ENCODE results near the gene SEC14L1.

Gene SEC14L1

GRCh38 chr17:77119668-77120301, 21.0 kb upstream of the SEC14L1 start:
- no peak overlapping the region for H3K9ac ChIP-seq (ENCODE audit: low read depth, low read length)
- H3K27me3 ChIP-seq (ENCODE audit: insufficient read depth, low read length): no peaks in the 10 kb centered on the region
- no peaks in the 10 kb centered on the region for H3K36me3 ChIP-seq (ENCODE audit: insufficient read depth, low read depth, low read length)
- H3K27ac ChIP-seq (ENCODE audit: low read length): no peak overlapping the region
- H3K4me3 ChIP-seq (ENCODE audit: low read length): no peak overlapping the region
- peaks cover 3% of the 10 kb centered on the region; the same call in 1 of the 2 replicates for H3K4me1 ChIP-seq (ENCODE audit: insufficient read depth, low read length)
- H3K9me3 ChIP-seq (ENCODE audit: insufficient read depth, low read depth, low read length): no peaks in the 10 kb centered on the region

- no peak overlapping the region for H3K27ac ChIP-seq (ENCODE audit: low read length)
- peaks cover 3% of the 10 kb centered on the region; the same call in 1 of the 2 replicates for H3K4me1 ChIP-seq (ENCODE audit: insufficient read depth, low read length)
- no peaks in the 10 kb centered on the region for H3K36me3 ChIP-seq (ENCODE audit: insufficient read depth, low read depth, low read length)
- no peak overlapping the region for H3K4me3 ChIP-seq (ENCODE audit: low read length)
- H3K9me3 ChIP-seq (ENCODE audit: insufficient read depth, low read depth, low read length): no peaks in the 10 kb centered on the region
- no peak overlapping the region for H3K9ac ChIP-seq (ENCODE audit: low read depth, low read length)
- H3K27me3 ChIP-seq (ENCODE audit: insufficient read depth, low read length): no peaks in the 10 kb centered on the region
These were observed 19.9 kb upstream of the SEC14L1 start for GRCh38 chr17:77120868-77121267.

- no peaks in the 10 kb centered on the region for H3K9me3 ChIP-seq (ENCODE audit: insufficient read depth, low read depth, low read length)
- H3K27me3 ChIP-seq (ENCODE audit: insufficient read depth, low read length): no peaks in the 10 kb centered on the region
- H3K27ac ChIP-seq (ENCODE audit: low read length): no peak overlapping the region
- no peak overlapping the region for H3K4me3 ChIP-seq (ENCODE audit: low read length)
- H3K36me3 ChIP-seq (ENCODE audit: insufficient read depth, low read depth, low read length): no peaks in the 10 kb centered on the region
- H3K9ac ChIP-seq (ENCODE audit: low read depth, low read length): no peak overlapping the region
- H3K4me1 ChIP-seq (ENCODE audit: insufficient read depth, low read length): peaks cover 3% of the 10 kb centered on the region; the same call in 1 of the 2 replicates
These were observed 16.4 kb upstream of the SEC14L1 start for GRCh38 chr17:77124192-77124889.

- Histone ChIP-seq H3K9ac (ENCODE audit: low read depth, low read length) (no peak overlapping the region), H3K9me3 (ENCODE audit: insufficient read depth, low read depth, low read length) (no peaks in the 10 kb centered on the region), H3K4me1 (ENCODE audit: insufficient read depth, low read length) (peaks cover 3% of the 10 kb centered on the region; the same call in 1 of the 2 replicates), H3K36me3 (ENCODE audit: insufficient read depth, low read depth, low read length) (no peaks in the 10 kb centered on the region), H3K27ac (ENCODE audit: low read length) (no peak overlapping the region), H3K27me3 (ENCODE audit: insufficient read depth, low read length) (no peaks in the 10 kb centered on the region), H3K4me3 (ENCODE audit: low read length) (no peak overlapping the region)
These were observed 15.3 kb upstream of the SEC14L1 start for GRCh38 chr17:77125432-77125901.

- peaks cover 3% of the 10 kb centered on the region; the same call in 1 of the 2 replicates for H3K4me1 ChIP-seq (ENCODE audit: insufficient read depth, low read length)
- H3K4me3 ChIP-seq (ENCODE audit: low read length): no peak overlapping the region
- H3K36me3 ChIP-seq (ENCODE audit: insufficient read depth, low read depth, low read length): no peaks in the 10 kb centered on the region
- H3K9me3 ChIP-seq (ENCODE audit: insufficient read depth, low read depth, low read length): no peaks in the 10 kb centered on the region
- H3K9ac ChIP-seq (ENCODE audit: low read depth, low read length): no peak overlapping the region
- H3K27ac ChIP-seq (ENCODE audit: low read length): no peak overlapping the region
- H3K27me3 ChIP-seq (ENCODE audit: insufficient read depth, low read length): no peaks in the 10 kb centered on the region
These were observed 14.2 kb upstream of the SEC14L1 start for GRCh38 chr17:77126519-77126918.

GRCh38 chr17:77127735-77128361, 12.9 kb upstream of the SEC14L1 start:
- H3K27ac ChIP-seq (ENCODE audit: low read length): no peak overlapping the region
- no peak overlapping the region for H3K9ac ChIP-seq (ENCODE audit: low read depth, low read length)
- peaks cover 3% of the 10 kb centered on the region; the same call in 1 of the 2 replicates for H3K4me1 ChIP-seq (ENCODE audit: insufficient read depth, low read length)

GRCh38 chr17:77128896-77129567, 11.7 kb upstream of the SEC14L1 start:
- no peak overlapping the region for H3K27ac ChIP-seq (ENCODE audit: low read length)
- no peaks in the 10 kb centered on the region for H3K36me3 ChIP-seq (ENCODE audit: insufficient read depth, low read depth, low read length)
- no peaks in the 10 kb centered on the region for H3K9me3 ChIP-seq (ENCODE audit: insufficient read depth, low read depth, low read length)
- H3K9ac ChIP-seq (ENCODE audit: low read depth, low read length): no peak overlapping the region
- H3K27me3 ChIP-seq (ENCODE audit: insufficient read depth, low read length): no peaks in the 10 kb centered on the region
- H3K4me3 ChIP-seq (ENCODE audit: low read length): no peak overlapping the region
- H3K4me1 ChIP-seq (ENCODE audit: insufficient read depth, low read length): peaks cover 3% of the 10 kb centered on the region; the same call in 1 of the 2 replicates

More at GRCh38 chr17:77127735-77128361, 12.9 kb upstream of the SEC14L1 start:
- H3K36me3 ChIP-seq (ENCODE audit: insufficient read depth, low read depth, low read length): no peaks in the 10 kb centered on the region
- no peaks in the 10 kb centered on the region for H3K9me3 ChIP-seq (ENCODE audit: insufficient read depth, low read depth, low read length)
- no peak overlapping the region for H3K4me3 ChIP-seq (ENCODE audit: low read length)
- H3K27me3 ChIP-seq (ENCODE audit: insufficient read depth, low read length): no peaks in the 10 kb centered on the region

- Histone ChIP-seq H3K4me3 (ENCODE audit: low read length) (no peak overlapping the region), H3K27me3 (ENCODE audit: insufficient read depth, low read length) (no peaks in the 10 kb centered on the region), H3K9me3 (ENCODE audit: insufficient read depth, low read depth, low read length) (no peaks in the 10 kb centered on the region), H3K9ac (ENCODE audit: low read depth, low read length) (0 out of 2 replicates have a peak overlapping the region, but pooled peaks have one; percentile 17), H3K27ac (ENCODE audit: low read length) (no peak overlapping the region), H3K36me3 (ENCODE audit: insufficient read depth, low read depth, low read length) (no peaks in the 10 kb centered on the region), H3K4me1 (ENCODE audit: insufficient read depth, low read length) (no peaks in the 10 kb centered on the region)
These were observed 11.0 kb upstream of the SEC14L1 start for GRCh38 chr17:77129568-77130301.

- no peak overlapping the region for H3K27ac ChIP-seq (ENCODE audit: low read length)
- no peak overlapping the region for H3K9ac ChIP-seq (ENCODE audit: low read depth, low read length)
- no peaks in the 10 kb centered on the region for H3K9me3 ChIP-seq (ENCODE audit: insufficient read depth, low read depth, low read length)
- H3K36me3 ChIP-seq (ENCODE audit: insufficient read depth, low read depth, low read length): no peaks in the 10 kb centered on the region
- H3K4me3 ChIP-seq (ENCODE audit: low read length): no peak overlapping the region
- H3K27me3 ChIP-seq (ENCODE audit: insufficient read depth, low read length): no peaks in the 10 kb centered on the region
- no peaks in the 10 kb centered on the region for H3K4me1 ChIP-seq (ENCODE audit: insufficient read depth, low read length)
These were observed 10.2 kb upstream of the SEC14L1 start for GRCh38 chr17:77130525-77130924.

GRCh38 chr17:77131904-77132303, 8.9 kb upstream of the SEC14L1 start:
- no peak overlapping the region for H3K27ac ChIP-seq (ENCODE audit: low read length)
- H3K4me1 ChIP-seq (ENCODE audit: insufficient read depth, low read length): no peaks in the 10 kb centered on the region
- H3K9ac ChIP-seq (ENCODE audit: low read depth, low read length): no peak overlapping the region
- H3K27me3 ChIP-seq (ENCODE audit: insufficient read depth, low read length): no peaks in the 10 kb centered on the region
- no peaks in the 10 kb centered on the region for H3K36me3 ChIP-seq (ENCODE audit: insufficient read depth, low read depth, low read length)
- no peaks in the 10 kb centered on the region for H3K9me3 ChIP-seq (ENCODE audit: insufficient read depth, low read depth, low read length)
- no peak overlapping the region for H3K4me3 ChIP-seq (ENCODE audit: low read length)
